Ectodermal cell (in vitro differentiated cells): ENCODE measurements around the gene GALC.

ENCODE experiments used
- H3K27ac ChIP-seq: 2 replicates; pipeline ENCODE4 v1.7.0; 2013; ENCODE audit warnings: mild to moderate bottlenecking, low read depth, low read length; ENCODE audit not compliant: insufficient read depth, poor library complexity, severe bottlenecking
- H3K27me3 ChIP-seq: 2 replicates; pipeline ENCODE4 v1.7.0; 2013; ENCODE audit warnings: mild to moderate bottlenecking, low read length; ENCODE audit not compliant: insufficient read depth, control insufficient read depth, poor library complexity, severe bottlenecking
- H3K36me3 ChIP-seq: one replicate; pipeline ENCODE4 v1.7.0; 2013; ENCODE audit warnings: low read length; ENCODE audit not compliant: control insufficient read depth, insufficient read depth
- H3K4me1 ChIP-seq: one replicate; pipeline ENCODE4 v1.7.0; 2013; ENCODE audit warnings: low read length; ENCODE audit not compliant: control insufficient read depth, insufficient read depth
- H3K4me3 ChIP-seq: 2 replicates; pipeline ENCODE4 v1.7.0; 2013; ENCODE audit warnings: low read depth, low read length, control low read depth; ENCODE audit not compliant: insufficient read depth
- H3K9me3 ChIP-seq: 2 replicates; pipeline ENCODE4 v1.7.0; 2013; ENCODE audit warnings: mild to moderate bottlenecking, low read length, moderate library complexity; ENCODE audit not compliant: control insufficient read depth
- WGBS, 2 experiments: methylation state at CpG; one replicate each; pipeline ENCODE4 v1.1.7; 2013; ENCODE audit warnings: missing lambda C conversion rate in 2 of 2; 5-methylcytosine and 5-hydroxymethylcytosine counted together

Gene GALC

DNA sequence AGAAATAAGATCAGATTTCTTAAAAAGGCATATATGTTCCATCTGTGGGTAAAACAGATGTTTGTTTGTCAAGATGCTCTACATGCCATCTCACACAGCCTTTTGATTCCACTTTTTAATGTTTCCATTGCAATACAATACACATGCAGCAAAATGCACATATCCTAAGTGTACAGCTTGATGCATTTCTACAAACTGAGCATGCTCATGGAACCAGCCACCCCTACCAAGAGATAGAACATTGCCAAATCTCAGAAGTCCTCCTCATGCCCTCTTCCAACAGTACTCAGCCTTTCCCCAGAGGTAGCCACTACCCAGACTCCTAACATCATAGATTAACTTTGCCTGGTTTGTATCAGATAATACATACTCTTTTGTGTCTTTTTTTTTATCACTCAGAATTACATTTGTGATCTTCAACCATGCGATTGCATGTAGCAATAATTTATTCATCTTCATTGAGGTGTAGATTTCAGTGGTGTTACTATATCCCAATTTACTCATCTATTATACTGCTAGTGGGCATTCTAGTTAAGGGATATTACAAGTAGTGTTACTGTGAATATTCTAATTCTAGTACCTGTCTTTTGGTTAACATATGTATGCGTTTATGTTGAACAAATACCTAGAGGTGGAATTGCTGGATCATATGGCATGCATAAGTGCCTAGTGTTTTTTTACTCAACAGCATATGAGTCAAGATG is 15.2 kb upstream of the GALC start:
- H3K27ac ChIP-seq, result no peak overlapping the region
- H3K4me3 ChIP-seq, result no peak overlapping the region
- H3K9me3 ChIP-seq, result no peaks in the 10 kb centered on the region
- no peaks in the 10 kb centered on the region for H3K36me3 ChIP-seq
- H3K4me1 ChIP-seq, result no peaks in the 10 kb centered on the region
- 75 to 100% methylated on average over 1 of the region's 2 CpGs for WGBS, 2 experiments
- no peaks in the 10 kb centered on the region for H3K27me3 ChIP-seq

DNA sequence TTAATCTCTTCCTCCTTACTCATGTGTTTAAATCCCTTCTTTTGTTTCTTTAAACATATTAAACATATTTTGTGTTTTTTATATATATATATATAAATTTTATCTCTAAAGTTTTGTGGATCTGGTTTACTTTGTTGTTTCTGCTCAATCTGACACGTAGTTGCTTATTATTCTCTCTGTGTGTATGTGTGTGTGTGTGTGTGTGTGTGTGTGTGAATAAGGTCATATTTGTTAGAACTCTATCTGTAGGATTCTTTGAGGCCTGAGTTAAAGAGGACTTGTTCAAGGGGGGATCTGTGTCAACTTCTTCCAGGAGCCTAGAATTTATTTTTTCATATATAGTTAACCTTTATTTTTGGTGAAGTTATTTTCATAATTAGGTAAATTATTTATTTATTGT is 14.6 kb upstream of the GALC start:
- no peaks in the 10 kb centered on the region for H3K9me3 ChIP-seq
- no peaks in the 10 kb centered on the region for H3K36me3 ChIP-seq
- H3K4me1 ChIP-seq, result no peaks in the 10 kb centered on the region
- no peak overlapping the region for H3K27ac ChIP-seq
- whole genome bisulfite sequencing, 2 experiments, result 93% methylated on average over 1 of the region's 1 CpG
- no peaks in the 10 kb centered on the region for H3K27me3 ChIP-seq
- H3K4me3 ChIP-seq, result no peak overlapping the region

DNA sequence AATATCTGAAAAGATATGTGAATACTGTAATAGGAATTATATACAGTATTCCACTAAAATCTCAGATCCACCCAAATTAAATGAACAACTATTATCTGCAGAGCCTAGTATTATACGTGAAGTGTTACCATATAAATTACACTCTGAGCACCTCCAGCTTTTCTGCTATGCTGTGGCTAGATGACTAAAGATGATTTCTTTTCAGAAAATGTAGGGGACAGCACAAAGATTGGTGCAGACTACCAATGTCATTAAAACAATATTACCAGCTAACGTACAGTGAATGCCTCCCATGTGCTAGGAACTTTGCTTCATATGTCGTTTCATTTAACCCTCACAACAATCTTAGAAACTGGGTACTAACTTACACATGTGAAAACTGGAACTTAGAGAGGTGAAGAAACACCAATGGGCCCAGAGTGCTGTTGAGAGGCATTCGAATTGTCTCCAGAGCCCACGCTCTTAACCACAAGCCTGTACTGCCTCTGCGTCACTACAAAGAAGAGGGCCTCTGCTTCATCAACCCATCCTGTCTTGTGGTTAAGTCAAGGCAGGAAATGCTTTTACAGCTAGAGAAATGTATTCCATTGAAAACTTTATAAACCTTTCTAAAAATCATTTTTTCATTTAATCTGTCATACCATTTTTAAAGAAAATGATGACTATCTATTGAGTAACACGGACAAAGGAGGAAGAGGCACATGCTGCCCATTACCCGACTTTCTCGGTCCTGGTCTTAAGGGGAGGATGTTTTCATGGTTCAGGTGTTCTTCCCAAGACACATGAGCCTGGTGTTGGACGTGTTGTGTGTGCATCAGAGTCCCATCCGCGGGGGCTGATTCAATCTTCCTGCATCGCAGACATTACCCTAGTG is 13.2 kb upstream of the GALC start:
- no peaks in the 10 kb centered on the region for H3K36me3 ChIP-seq
- no peaks in the 10 kb centered on the region for H3K27me3 ChIP-seq
- no peak overlapping the region for H3K27ac ChIP-seq
- H3K4me1 ChIP-seq, result no peaks in the 10 kb centered on the region
- no peaks in the 10 kb centered on the region for H3K9me3 ChIP-seq
- no peak overlapping the region for H3K4me3 ChIP-seq
- 95 to 98% methylated on average over 12 of the region's 13 CpGs for WGBS, 2 experiments

GRCh38 chr14:88005050-88005481 is 12.1 kb upstream of the GALC start, which contains the start of gene GPR65:
Gene GPR65 (plus strand): TSS chr14:88005135. CDS start chr14:88010848, 5,713 bp downstream.
- Histone ChIP-seq H3K4me1 (no peaks in the 10 kb centered on the region), H3K4me3 (no peak within 1 kb of the TSS), H3K9me3 (no peaks in the 10 kb centered on the region), H3K27me3 (no peaks in the 10 kb centered on the region), H3K36me3 (no peaks in the 10 kb centered on the region), H3K27ac (no peak within 1 kb of the TSS)
- 88 to 93% methylated on average over 2 of the region's 3 CpGs for WGBS, 2 experiments

DNA sequence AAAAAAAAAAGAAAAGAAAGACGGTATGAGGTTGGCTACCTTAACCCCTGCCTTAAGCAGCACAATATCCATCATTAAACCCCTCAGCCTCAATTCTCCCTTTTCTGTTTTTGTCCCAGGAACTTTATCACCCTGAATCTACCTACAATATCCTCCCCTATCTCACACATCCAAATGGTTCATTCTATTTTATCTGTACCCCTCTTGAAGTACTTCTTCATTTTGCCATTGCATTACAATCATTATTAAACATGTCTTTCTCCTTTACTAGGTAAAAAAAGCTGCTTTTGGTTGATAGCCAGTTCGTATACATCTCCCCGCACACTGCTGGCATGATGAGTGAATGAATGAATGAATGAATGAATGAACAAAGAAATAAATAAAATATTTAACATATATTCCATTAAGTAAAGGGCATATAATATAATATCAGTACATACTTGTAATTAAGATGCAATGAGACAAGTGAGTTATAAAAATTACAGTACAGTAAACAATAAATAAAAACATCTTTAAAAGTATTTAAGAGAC is 11.6 kb upstream of the GALC start:
- Histone ChIP-seq H3K4me1 (no peaks in the 10 kb centered on the region), H3K36me3 (no peaks in the 10 kb centered on the region), H3K27ac (no peak overlapping the region), H3K4me3 (no peak overlapping the region), H3K9me3 (no peaks in the 10 kb centered on the region), H3K27me3 (no peaks in the 10 kb centered on the region)
- 67 to 80% methylated on average over 1 of the region's 3 CpGs for WGBS, 2 experiments

DNA sequence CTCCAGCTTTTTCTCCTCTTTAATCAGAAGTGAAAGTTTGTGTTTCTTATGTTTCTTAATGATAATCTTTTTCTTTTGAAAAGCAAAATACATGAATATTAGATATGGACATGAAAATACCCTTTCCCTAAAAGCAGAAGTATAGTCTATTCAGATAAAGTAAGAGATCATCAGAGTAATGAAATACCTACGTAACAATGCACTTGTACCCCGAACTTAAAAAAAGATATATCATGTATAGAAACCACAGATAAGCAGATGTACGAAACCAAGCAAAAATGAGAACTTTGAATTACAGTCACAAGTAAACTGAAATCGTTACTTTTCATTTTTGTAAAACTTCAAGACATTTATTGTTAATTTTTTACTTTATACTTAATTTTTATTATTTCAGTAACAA is 10.4 kb upstream of the GALC start:
- no peaks in the 10 kb centered on the region for H3K27me3 ChIP-seq
- no peaks in the 10 kb centered on the region for H3K9me3 ChIP-seq
- H3K4me1 ChIP-seq, result no peaks in the 10 kb centered on the region
- 97 to 100% methylated on average over 2 to 3 of the region's 4 CpGs for WGBS, 2 experiments
- H3K4me3 ChIP-seq, result no peak overlapping the region
- H3K27ac ChIP-seq, result no peak overlapping the region
- no peaks in the 10 kb centered on the region for H3K36me3 ChIP-seq

DNA sequence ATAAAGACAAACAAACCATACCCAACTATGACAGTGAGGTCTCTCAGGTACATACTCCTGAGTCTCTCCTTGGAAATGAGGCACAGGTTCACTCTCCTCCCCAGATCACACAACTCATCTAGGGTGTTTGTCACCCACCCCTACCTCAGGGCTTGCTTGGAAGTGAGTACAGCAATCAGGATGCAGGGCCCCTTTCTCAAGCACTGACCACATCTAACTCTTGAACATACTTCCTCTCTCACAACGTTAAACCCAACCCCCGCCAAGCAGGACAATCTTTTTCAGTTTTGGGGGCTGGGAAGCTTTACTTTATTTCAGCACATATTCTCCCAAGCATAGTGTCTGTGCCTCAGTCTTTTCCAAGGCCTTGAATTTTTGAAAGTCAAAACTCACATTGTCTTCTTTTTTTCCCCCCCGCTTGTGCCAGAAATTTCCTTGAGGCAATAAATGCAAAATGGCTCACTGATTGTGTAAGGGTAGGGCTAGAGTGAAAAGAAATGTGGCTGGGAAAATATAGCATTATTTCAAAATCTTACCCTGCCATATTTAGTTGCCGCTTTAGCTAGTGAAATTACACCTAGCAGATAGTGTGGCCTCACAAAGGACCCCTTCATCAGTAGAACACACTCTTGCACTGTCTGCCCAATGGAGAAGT is 9.6 kb upstream of the GALC start:
- Histone ChIP-seq H3K4me3 (no peak overlapping the region), H3K9me3 (no peaks in the 10 kb centered on the region), H3K4me1 (no peaks in the 10 kb centered on the region), H3K27me3 (no peaks in the 10 kb centered on the region), H3K27ac (no peak overlapping the region), H3K36me3 (no peaks in the 10 kb centered on the region)
- 91 to 94% methylated on average over 3 to 4 of the region's 4 CpGs for WGBS, 2 experiments

DNA sequence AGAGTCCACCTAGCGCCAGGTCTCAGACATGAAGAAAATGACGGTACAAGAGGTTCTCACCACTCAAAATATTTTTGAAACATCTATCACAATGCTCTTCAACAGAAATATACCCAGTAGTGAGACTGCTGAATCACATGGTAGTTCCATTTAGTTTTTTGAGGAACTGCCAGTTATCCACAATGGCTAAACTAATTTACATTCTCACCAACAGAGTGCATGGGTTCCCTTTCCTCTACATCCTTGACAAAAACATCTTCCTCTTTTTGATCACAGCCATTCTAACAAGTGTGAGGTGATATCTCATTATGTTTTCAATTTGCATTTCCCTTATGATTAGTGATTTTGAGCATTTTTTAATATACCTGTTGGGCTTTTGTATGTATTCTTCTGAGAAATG is 6.3 kb upstream of the GALC start:
- no peaks in the 10 kb centered on the region for H3K4me1 ChIP-seq
- 94 to 95% methylated on average over 2 of the region's 2 CpGs for WGBS, 2 experiments

DNA sequence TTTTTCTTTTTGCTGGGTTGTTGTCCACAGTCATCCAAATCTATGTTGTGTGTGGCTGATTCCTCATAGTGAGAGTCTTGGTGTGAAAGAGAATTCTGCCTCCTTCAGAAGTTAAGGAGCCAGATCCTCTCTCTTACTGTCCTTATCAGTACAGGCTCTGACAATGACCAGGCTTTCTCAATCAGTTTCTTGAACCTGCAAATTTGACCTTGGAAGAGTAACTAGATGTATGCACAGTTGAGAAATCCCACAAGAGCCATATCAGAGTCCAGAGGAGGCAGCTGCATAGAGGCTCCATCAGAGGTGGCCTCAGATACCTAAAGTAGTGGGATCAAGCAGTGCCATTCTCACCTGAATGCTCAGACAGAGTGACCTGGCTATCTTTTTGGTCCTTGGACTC is 5.5 kb upstream of the GALC start:
- H3K27me3 ChIP-seq, result no peaks in the 10 kb centered on the region
- no peaks in the 10 kb centered on the region for H3K9me3 ChIP-seq
- H3K4me1 ChIP-seq, result no peaks in the 10 kb centered on the region
- H3K4me3 ChIP-seq, result no peak overlapping the region
- H3K36me3 ChIP-seq, result no peaks in the 10 kb centered on the region
- no peak overlapping the region for H3K27ac ChIP-seq

More for the DNA sequence above, 6.3 kb upstream of the GALC start:
- H3K27me3 ChIP-seq, result no peaks in the 10 kb centered on the region
- no peak overlapping the region for H3K4me3 ChIP-seq
- H3K9me3 ChIP-seq, result no peaks in the 10 kb centered on the region
- no peak overlapping the region for H3K27ac ChIP-seq
- H3K36me3 ChIP-seq, result no peaks in the 10 kb centered on the region

GRCh38 chr14:87996291-87996592 is 3.3 kb upstream of the GALC start:
- Histone ChIP-seq H3K9me3 (peaks cover 3% of the 10 kb centered on the region), H3K4me3 (no peak overlapping the region), H3K27ac (no peak overlapping the region), H3K4me1 (no peaks in the 10 kb centered on the region), H3K27me3 (no peaks in the 10 kb centered on the region), H3K36me3 (no peaks in the 10 kb centered on the region)
- 89 to 95% methylated on average over 1 of the region's 1 CpG for WGBS, 2 experiments
